Vagina (tissue), 2 donors: Measurements from ENCODE around the gene LENG8.

Experiments
- CTCF ChIP-seq, 3 experiments: fragments of 450-650 bp in 2 of 3; fragments of 200-600 bp in 1 of 3; sonication (generic) in 1 of 3; IDR thresholded peaks; one replicate each; pipeline ENCODE4 v1.5.1; 2017 to 2019; ENCODE audit warnings: antibody characterized with exemption in 3 of 3, mild to moderate bottlenecking in 2 of 3, moderate library complexity in 2 of 3
- POLR2A ChIP-seq, 2 donors: fragments of 450-650 bp; IDR thresholded peaks; one replicate each; pipeline ENCODE4 v1.6.1; 2017; ENCODE audit warnings: antibody characterized with exemption in 2 of 2, mild to moderate bottlenecking in 2 of 2, moderate library complexity in 2 of 2

DNA sequence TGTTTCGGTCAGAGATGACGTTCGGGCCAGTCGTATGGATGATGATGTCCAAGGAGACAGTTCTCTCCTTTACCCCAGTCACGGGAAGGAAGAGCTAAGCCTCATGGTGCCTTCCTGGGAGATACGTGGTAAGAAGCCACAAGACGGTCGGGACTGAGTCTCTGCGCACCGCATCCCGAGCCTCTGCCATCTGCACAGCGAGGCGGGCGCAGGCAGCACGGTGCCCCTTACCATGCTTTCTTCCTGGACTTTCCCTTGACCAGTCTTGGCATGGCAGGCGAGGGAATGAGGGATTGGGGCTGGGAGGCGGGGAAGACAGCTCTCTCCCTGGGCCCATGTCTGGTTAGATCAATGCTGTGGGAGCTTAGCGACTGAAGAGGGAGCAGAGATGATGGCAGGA is 43.6 kb downstream of the LENG8 start:
- TF ChIP-seq CTCF (IDR thresholded peaks at IDR 0.05) (no peak), POLR2A (IDR thresholded peaks at IDR 0.05) (no peak)
